Measurements from ENCODE around the gene CHST11.

DNA sequence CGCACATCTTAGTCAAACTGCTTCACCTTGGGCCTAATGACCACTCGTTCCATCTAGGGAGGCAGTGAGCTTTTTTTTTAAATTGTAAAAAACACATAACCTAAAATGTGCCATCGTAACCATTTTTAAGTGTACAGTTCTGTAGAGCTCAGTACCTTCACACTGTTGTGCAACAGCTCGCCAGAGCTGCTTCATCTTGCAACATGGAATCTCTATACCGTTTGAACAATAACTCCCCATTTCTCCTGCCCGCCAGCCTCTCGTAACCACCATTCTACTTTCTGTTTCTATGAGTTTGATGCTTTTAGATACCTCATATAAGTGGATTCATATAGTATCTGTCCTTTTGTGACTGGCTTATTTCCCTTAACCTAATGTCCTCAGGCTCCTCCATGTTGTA lies 196.2 kb downstream of the CHST11 start:
- TF ChIP-seq, protein P1, sequence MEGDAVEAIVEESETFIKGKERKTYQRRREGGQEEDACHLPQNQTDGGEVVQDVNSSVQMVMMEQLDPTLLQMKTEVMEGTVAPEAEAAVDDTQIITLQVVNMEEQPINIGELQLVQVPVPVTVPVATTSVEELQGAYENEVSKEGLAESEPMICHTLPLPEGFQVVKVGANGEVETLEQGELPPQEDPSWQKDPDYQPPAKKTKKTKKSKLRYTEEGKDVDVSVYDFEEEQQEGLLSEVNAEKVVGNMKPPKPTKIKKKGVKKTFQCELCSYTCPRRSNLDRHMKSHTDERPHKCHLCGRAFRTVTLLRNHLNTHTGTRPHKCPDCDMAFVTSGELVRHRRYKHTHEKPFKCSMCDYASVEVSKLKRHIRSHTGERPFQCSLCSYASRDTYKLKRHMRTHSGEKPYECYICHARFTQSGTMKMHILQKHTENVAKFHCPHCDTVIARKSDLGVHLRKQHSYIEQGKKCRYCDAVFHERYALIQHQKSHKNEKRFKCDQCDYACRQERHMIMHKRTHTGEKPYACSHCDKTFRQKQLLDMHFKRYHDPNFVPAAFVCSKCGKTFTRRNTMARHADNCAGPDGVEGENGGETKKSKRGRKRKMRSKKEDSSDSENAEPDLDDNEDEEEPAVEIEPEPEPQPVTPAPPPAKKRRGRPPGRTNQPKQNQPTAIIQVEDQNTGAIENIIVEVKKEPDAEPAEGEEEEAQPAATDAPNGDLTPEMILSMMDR (IDR thresholded peaks at IDR 0.05): no peak
- TF ChIP-seq POLR2A (IDR thresholded peaks at IDR 0.05): no peak
